Calu3 (cell line): ENCODE measurements around the gene GALNT11. TPM values are rescaled to one million over a fixed set of nuclear protein-coding genes. Genes with fewer than 3 reads are reported as not detected.
"Not testable (repeated sequence)": the region's sequence is repeated elsewhere in the genome, so short reads cannot be mapped to it uniquely, and the experiment has no call there.

Source experiments
- BruUV-seq: library from RNA; stranded (reverse); fragments of 400-500 nt; replicated peaks from 2 replicates; lab custom pipeline; 2021; lab: Mats Ljungman, UMichigan
- CTCF ChIA-PET: fragments of 300-600 bp; sonication (Branson Sonifier 250); formaldehyde crosslinking; loops from one replicate; lab custom pipeline; 2022; ENCODE audit warnings: antibody characterized with exemption; lab: Charles Lee
- DNase-seq: peaks from one replicate; pipeline ENCODE4 v3.0.0; 2022
- H3K27ac Mint-ChIP-seq: one replicate; pipeline ENCODE4 v1.8.0; 2022; ENCODE audit warnings: mixed read lengths; ENCODE audit not compliant: unreplicated experiment
- H3K27me3 Mint-ChIP-seq: one replicate; pipeline ENCODE4 v1.8.0; 2022; ENCODE audit warnings: mixed read lengths; ENCODE audit not compliant: unreplicated experiment
- H3K36me3 Mint-ChIP-seq: one replicate; pipeline ENCODE4 v1.8.0; 2022; ENCODE audit warnings: mild to moderate bottlenecking, moderate library complexity, mixed read lengths; ENCODE audit not compliant: insufficient read depth, unreplicated experiment
- H3K4me1 Mint-ChIP-seq: one replicate; pipeline ENCODE4 v1.8.0; 2022; ENCODE audit warnings: mild to moderate bottlenecking, low read depth, mixed read lengths; ENCODE audit not compliant: unreplicated experiment
- H3K4me3 Mint-ChIP-seq: one replicate; pipeline ENCODE4 v1.8.0; 2022; ENCODE audit warnings: mild to moderate bottlenecking, low read depth, moderate library complexity, mixed read lengths; ENCODE audit not compliant: unreplicated experiment
- H3K9me3 Mint-ChIP-seq: one replicate; pipeline ENCODE4 v1.8.0; 2022; ENCODE audit warnings: low read depth, mixed read lengths; ENCODE audit not compliant: unreplicated experiment
- CTCF ChIP-seq: fragments of 200-600 bp; IDR thresholded peaks from one replicate; pipeline ENCODE4 v1.8.0; 2022; ENCODE audit warnings: antibody characterized with exemption; ENCODE audit not compliant: unreplicated experiment
- intact Hi-C: fragments of 100-400 bp; cut with micrococcal nuclease; formaldehyde crosslinking; loops from one replicate; pipeline ENCODE4 v1.10.0; 2022; ENCODE audit not compliant: unreplicated experiment
- total RNA-seq: library from RNA; stranded (reverse); gene quantifications from 2 replicates; pipeline ENCODE4 v1.2.3, GENCODE V29; 2022

GALNT11 gene
- total RNA-seq, 1 experiment from 2014 or later, result 19.7 TPM

- Mint-ChIP-seq H3K27me3 (no peaks in the 10 kb centered on the region), H3K9me3 (peaks cover 21% of the 10 kb centered on the region), H3K4me1 (no peaks in the 10 kb centered on the region), H3K4me3 (no peak overlapping the region), H3K27ac (no peak overlapping the region), H3K36me3 (no peaks in the 10 kb centered on the region)
- intact Hi-C loops, result no loop called here
- CTCF ChIA-PET, result no interaction called here
- TF ChIP-seq CTCF, result no peak
- DNase-seq, result no peak
- no TSS peak for BruUV-seq
These were observed 10.3 kb downstream of the GALNT11 start for GRCh38 chr7:152035817-152036216.

- not testable (repeated sequence) for BruUV-seq, H3K36me3 Mint-ChIP-seq
These were observed 12.9 kb downstream of the GALNT11 start for GRCh38 chr7:152038410-152038809.

GRCh38 chr7:152043086-152043485, 17.6 kb downstream of the GALNT11 start:
- H3K4me3 Mint-ChIP-seq, DNase-seq, intact Hi-C loops, H3K27ac Mint-ChIP-seq, H3K36me3 Mint-ChIP-seq, H3K27me3 Mint-ChIP-seq, H3K4me1 Mint-ChIP-seq, CTCF ChIA-PET, BruUV-seq: not testable (repeated sequence)
- H3K9me3 Mint-ChIP-seq, result peaks cover 16% of the 10 kb centered on the region

More at GRCh38 chr7:152038410-152038809, 12.9 kb downstream of the GALNT11 start:
- intact Hi-C loops, H3K4me3 Mint-ChIP-seq, H3K27ac Mint-ChIP-seq, DNase-seq, CTCF ChIA-PET, H3K4me1 Mint-ChIP-seq, H3K27me3 Mint-ChIP-seq: not testable (repeated sequence)
- peaks cover 23% of the 10 kb centered on the region for H3K9me3 Mint-ChIP-seq

- intact Hi-C loops, H3K4me1 Mint-ChIP-seq, H3K27me3 Mint-ChIP-seq, DNase-seq, CTCF ChIA-PET, H3K4me3 Mint-ChIP-seq, BruUV-seq, H3K9me3 Mint-ChIP-seq, H3K27ac Mint-ChIP-seq, H3K36me3 Mint-ChIP-seq: not testable (repeated sequence)
These were observed 19.4 kb downstream of the GALNT11 start for GRCh38 chr7:152044909-152045308.

- BruUV-seq, result no TSS peak
- Mint-ChIP-seq H3K27ac (no peak overlapping the region), H3K4me3 (no peak overlapping the region), H3K9me3 (peaks cover 2% of the 10 kb centered on the region), H3K36me3 (no peaks in the 10 kb centered on the region), H3K27me3 (no peaks in the 10 kb centered on the region), H3K4me1 (no peaks in the 10 kb centered on the region)
- CTCF ChIA-PET, result no interaction called here
- TF ChIP-seq CTCF, result no peak
- no peak for DNase-seq
- intact Hi-C loops, result no loop called here
These were observed 21.1 kb downstream of the GALNT11 start for GRCh38 chr7:152046531-152046930.

GRCh38 chr7:152048051-152048450, 22.6 kb downstream of the GALNT11 start:
- no peak overlapping the region for H3K4me3 Mint-ChIP-seq
- H3K9me3 Mint-ChIP-seq, result peaks cover 2% of the 10 kb centered on the region

More at GRCh38 chr7:152048051-152048450, 22.6 kb downstream of the GALNT11 start:
- H3K4me1 Mint-ChIP-seq, result no peaks in the 10 kb centered on the region
- no TSS peak for BruUV-seq
- no peak for DNase-seq
- H3K27me3 Mint-ChIP-seq, result no peaks in the 10 kb centered on the region
- no peak overlapping the region for H3K27ac Mint-ChIP-seq
- no peak for TF ChIP-seq CTCF
- CTCF ChIA-PET, result no interaction called here
- no peaks in the 10 kb centered on the region for H3K36me3 Mint-ChIP-seq
- intact Hi-C loops, result no loop called here
